HG02678 (cell line): ENCODE measurements around the gene DGCR8.

Experiments used
- ATAC-seq: cut with Tn5 transposase; IDR thresholded peaks from one replicate; pipeline ENCODE4 v1.9.1; 2021; ENCODE audit warnings: mild to moderate bottlenecking, moderate library complexity; ENCODE audit not compliant: unreplicated experiment

Gene DGCR8

GRCh38 chr22:20135806-20136602 lies 56.0 kb downstream of the DGCR8 start:
- no peak for ATAC-seq

GRCh38 chr22:20136603-20136873 lies 56.5 kb downstream of the DGCR8 start:
- ATAC-seq: no peak

- no peak for ATAC-seq
Observed at GRCh38 chr22:20137113-20137512, 57.1 kb downstream of the DGCR8 start.

DNA sequence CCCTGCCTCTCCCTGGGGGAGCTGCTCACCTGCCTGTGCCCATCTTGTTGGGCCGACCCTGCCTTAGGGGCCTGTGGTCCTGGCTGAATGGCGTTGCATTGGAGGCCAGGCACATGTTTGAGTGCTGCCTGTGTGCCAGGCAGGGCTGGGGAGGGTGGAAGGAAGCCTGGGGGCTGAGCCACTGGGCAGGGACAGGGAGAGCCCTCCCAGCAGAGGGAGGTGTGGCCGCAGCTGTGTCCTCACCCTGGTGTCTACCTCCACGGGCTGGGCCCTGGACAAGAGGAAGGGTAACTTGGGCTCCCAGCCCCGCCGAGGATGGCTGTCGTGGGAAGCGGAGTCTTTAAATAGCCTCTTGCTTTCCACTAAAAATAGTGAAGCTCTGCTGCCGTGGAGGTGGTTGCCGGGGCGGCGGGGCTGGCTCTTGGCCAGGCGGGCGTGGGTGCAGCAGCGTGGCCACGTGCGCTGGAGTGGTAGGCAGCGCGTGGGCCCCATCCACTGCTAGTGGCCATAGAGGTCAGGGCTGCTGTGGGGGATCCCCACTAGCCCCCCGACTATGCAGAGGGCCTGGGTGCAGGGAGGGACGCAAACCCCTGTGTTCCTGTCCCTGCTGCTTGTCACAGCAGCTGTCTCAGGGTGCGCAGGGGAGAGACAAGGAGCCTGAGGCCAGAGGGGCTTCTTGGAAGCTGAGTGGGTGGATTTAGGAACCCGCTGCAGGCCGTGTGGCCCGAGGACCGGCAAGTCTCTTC lies 57.8 kb downstream of the DGCR8 start:
- no peak for ATAC-seq

DNA sequence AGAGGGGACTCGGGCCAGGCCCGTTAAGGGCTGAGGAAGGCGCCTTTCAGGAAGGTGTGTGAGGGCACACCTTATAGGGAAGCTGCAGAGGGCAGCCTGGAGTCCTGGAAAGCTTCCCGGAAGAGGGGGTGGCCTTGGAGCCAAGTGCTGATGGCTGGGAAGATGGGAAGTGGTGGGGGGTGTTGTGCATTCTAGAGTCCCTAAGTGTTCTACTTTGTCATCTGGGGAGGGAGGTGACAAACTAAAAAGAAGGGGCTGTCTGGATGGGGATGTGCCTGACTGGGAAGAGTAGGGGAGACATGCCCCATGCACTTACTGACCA lies 58.3 kb downstream of the DGCR8 start:
- no peak for ATAC-seq

- ATAC-seq: no peak
Observed at GRCh38 chr22:20138868-20139267, 58.8 kb downstream of the DGCR8 start.

- ATAC-seq: no peak
Observed at GRCh38 chr22:20139391-20140106, 59.5 kb downstream of the DGCR8 start.

GRCh38 chr22:20140107-20140445 lies 60.0 kb downstream of the DGCR8 start:
- no peak for ATAC-seq

DNA sequence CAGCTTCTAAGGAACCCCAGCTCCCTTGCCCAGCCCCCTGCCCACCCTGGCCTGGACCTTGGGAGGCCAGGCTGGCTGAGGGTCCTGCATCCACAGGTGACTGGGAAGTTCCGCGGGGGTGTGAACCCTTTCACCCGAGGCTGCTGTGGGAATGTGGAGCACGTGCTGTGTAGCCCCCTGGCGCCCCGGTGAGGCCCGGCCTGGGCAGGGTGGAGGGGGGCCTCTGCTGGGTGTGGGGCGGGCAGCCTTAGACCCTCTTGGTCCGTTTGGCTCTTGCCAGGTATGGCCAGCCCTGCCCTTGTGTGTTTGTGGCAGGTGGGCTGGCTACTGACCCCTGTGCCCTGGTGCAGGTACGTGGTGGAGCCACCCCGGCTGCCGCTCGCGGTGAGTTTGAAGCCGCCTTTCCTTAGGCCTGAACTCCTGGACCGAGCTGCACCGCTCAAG lies 60.5 kb downstream of the DGCR8 start:
- ATAC-seq: no peak

DNA sequence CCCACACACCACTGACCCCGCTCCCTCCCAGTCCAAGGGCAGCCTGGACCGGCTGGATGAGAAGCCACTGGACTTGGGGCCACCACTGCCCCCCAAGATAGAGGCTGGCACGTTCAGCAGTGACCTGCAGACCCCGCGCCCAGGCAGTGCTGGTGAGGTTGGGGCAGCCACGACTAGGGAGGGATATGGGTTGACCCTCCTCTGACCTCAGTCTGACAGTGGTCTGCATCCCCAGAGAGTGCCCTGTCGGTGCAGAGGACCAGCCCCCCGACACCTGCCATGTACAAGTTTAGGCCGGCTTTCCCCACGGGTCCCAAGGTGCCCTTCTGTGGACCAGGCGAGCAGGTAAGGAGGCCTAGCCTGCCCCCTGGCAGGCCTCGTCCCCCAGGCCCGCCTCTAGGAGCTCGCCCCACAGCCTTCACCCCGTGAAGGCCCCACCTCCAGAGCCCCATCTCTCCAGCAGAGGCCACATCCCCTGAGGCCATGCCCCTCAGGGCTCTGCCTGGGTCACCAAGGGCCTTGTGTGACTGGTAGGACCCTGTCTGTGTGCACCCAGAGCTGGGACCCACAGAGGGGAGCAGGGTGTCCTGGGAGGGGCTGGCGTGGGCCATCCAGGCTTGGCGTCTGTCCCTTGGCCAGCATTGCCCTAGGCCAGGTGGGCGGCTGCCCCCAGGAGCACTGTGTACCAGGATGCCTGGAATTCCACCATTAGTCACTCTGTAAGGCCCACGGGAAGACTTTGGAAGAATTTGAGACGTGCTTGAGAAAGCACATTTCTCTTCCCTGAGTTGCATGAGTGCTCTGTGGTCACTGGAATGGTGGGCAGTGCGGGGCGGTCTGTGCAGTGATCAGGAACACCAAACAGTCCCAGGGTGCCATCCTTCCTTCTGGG lies 61.4 kb downstream of the DGCR8 start:
- ATAC-seq: no peak

DNA sequence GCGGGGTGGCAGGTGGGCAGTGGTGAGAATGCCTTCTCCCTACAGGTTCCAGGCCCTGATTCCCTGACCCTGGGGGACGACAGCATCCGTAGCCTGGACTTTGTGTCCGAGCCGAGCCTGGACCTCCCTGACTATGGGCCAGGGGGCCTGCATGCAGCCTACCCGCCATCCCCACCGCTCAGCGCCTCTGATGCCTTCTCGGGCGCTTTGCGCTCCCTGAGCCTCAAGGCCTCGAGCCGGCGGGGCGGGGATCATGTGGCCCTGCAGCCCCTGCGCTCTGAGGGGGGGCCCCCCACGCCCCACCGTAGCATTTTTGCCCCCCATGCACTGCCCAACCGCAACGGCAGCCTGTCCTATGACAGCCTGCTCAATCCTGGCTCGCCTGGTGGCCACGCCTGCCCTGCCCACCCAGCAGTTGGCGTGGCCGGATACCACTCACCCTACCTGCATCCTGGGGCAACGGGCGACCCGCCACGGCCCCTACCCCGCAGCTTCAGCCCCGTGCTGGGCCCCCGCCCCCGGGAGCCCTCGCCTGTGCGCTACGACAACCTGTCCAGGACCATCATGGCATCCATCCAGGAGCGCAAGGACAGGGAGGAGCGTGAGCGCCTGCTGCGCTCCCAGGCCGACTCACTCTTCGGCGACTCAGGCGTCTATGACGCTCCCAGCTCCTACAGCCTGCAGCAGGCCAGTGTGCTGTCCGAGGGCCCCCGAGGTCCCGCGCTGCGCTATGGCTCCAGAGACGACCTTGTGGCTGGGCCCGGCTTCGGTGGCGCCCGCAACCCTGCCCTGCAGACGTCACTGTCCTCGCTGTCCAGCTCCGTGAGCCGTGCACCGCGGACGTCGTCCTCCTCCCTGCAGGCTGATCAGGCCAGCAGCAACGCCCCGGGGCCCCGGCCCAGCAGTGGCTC lies 62.9 kb downstream of the DGCR8 start:
- no peak for ATAC-seq

DNA sequence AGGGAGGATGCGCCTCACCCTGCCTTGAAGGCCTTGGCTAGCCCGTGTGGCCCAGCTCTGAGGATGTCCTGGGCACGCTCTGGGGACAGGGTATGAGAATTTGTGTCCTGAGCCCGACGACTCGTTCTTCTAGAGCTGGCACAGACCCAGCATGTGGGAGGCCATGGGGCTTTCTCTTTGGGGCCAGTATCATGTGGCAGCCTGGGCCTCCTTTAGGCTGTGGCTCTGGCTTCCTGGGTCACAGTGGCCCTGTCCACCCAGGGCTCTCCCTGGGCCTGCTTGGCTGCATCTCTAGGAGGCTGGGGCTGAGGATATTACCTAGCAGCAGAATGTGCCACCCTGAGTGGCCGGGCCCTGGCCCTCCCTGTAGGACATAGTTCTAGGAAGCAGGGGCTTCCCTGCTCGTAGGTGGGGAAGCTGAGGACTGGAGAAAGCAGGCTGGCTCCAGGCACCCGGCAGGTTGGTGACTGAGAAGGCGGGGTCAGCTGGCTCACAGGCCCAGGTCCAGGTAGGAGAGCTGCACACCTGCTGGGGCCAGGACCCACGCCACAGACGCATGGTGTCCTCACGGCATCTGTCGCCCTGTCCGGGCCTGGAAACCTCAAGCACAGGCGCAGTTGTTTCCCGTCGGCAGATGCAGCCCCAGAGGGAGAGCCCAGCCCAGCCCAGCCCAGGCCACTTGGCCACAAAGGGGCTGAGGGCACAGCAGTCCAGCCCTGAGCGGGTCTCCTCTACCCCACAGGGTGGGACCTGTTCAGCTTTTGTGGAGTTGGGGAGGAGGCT lies 64.0 kb downstream of the DGCR8 start:
- ATAC-seq: no peak

DNA sequence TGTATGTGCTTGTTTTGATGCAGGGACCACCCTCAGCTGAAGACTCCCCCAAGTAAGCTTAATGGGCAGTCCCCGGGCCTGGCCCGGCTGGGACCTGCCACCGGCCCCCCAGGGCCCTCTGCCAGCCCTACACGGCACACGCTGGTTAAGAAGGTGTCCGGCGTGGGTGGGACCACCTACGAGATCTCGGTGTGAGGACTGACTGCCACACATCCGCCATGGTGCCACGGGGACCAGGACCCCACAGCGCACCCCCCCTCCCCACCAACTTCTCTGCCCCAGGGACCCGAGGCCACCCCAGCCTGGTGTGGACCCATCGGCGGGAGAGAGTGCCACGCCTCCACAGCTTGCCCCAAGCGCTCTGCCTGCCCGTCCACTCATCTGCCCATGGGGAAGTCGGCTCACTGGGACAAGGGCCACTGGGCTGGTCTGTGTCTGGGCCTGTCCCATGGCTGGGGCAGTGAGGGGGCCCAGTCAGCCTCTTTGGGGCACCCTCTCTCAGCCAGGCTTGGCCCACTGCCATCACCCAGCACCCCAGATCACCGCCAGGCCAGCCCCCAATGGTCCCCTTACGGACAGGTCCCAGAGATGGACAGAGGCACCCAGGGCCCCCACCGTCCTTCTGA lies 65.3 kb downstream of the DGCR8 start:
- ATAC-seq: no peak

DNA sequence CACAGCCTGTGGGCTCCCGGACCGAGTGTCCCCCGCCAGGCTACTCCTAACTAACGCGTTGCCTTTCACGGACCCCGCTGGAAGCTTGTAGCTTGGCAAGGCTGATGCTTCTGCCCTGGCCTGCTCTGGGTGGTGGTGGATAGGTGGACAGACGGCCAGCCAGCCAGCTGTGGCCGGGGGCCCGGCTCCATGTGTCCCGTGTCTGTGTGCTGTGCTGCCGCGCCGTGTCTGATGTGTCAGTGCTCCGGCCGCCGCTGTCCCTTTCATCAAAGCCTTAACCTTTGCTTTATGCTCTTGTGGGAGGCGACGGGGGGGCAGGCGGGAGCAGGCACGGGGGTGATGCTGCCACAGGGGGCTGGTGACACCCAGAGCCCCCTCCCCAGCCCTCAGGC lies 65.8 kb downstream of the DGCR8 start:
- ATAC-seq: no peak

DNA sequence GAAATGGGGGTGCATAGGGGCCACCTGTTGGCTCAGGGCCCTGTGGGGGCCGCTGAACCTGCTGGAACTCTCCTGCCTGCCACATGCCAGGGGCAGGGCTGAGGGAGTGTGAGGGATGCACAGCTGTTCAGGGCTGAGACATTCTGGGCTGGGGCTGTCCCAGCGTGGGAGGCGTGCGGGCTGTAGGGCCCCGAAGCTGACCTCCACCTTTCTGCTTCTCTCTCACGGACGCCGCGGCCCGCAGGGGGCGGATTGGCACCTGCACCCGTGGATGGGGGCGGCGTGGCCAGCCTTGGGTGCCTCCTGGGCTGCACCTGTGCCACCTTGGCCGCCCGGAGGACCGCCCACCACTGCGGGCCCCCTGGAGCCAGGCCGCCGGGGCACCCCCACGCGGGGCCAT lies 66.7 kb downstream of the DGCR8 start:
- ATAC-seq: peak; percentile 61

- peak; percentile 12 for ATAC-seq
Observed at GRCh38 chr22:20147237-20147988, 67.4 kb downstream of the DGCR8 start.

GRCh38 chr22:20148414-20148813 lies 68.4 kb downstream of the DGCR8 start:
- no peak for ATAC-seq
